OCI-LY7 (cell line): ENCODE measurements around the gene ZSCAN10.

Experiments used
- EZH2phosphoT487 ChIP-seq: fragments of 200-600 bp; sonication (generic); IDR thresholded peaks from 2 replicates; pipeline ENCODE4 v1.6.1; 2018; ENCODE audit warnings: low read depth, borderline replicate concordance, mild to moderate bottlenecking, mixed run types, antibody characterized with exemption, low read length, moderate library complexity, mixed read lengths
- TF ChIP-seq, protein P1 (sequence below): fragments of 200-600 bp; sonication (generic); conservative IDR thresholded peaks from 2 replicates; pipeline ENCODE4 v1.5.1; 2014; ENCODE audit warnings: mild to moderate bottlenecking, antibody characterized with exemption, low read length, moderate library complexity, mixed read lengths

DNA sequence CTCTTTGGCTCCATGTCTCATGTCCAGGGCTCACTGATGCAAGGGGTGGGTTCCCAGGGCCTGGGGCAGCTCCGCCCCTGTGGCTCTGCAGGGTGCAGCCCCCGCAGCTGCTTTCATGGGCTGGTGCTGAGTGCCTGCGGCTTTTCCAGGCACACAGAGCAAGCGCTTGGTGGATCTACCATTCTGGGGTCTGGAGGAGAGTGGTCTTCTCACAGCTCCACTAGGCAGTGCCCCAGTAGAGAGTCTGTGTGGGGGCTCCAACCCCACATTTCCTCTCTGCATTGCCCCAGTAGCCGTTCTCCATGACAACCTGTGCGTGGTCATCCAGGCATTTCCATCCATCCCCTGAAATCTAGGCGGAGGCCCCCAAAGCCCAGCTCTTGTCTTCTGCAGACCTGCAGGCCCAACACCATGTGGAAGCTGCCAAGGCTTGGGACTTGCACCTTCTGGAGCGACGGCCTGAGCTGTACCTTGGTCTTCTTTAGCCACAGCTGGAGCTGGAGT lies 28.4 kb downstream of the ZSCAN10 start:
- TF ChIP-seq, protein P1, sequence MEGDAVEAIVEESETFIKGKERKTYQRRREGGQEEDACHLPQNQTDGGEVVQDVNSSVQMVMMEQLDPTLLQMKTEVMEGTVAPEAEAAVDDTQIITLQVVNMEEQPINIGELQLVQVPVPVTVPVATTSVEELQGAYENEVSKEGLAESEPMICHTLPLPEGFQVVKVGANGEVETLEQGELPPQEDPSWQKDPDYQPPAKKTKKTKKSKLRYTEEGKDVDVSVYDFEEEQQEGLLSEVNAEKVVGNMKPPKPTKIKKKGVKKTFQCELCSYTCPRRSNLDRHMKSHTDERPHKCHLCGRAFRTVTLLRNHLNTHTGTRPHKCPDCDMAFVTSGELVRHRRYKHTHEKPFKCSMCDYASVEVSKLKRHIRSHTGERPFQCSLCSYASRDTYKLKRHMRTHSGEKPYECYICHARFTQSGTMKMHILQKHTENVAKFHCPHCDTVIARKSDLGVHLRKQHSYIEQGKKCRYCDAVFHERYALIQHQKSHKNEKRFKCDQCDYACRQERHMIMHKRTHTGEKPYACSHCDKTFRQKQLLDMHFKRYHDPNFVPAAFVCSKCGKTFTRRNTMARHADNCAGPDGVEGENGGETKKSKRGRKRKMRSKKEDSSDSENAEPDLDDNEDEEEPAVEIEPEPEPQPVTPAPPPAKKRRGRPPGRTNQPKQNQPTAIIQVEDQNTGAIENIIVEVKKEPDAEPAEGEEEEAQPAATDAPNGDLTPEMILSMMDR: no peak
- no peak for TF ChIP-seq EZH2phosphoT487
